Ishikawa (cell line): ENCODE data around the gene SGCD.

Experiments
- CEBPB ChIP-seq: IDR thresholded peaks from 2 replicates; pipeline ENCODE4 v1.6.1; 2012
- CREB1 ChIP-seq: IDR thresholded peaks from 2 replicates; pipeline ENCODE4 v1.6.1; 2012; ENCODE audit warnings: low read depth
- EGR1 ChIP-seq: IDR thresholded peaks from 2 replicates; pipeline ENCODE4 v1.6.1; 2012
- EP300 ChIP-seq: IDR thresholded peaks from 2 replicates; pipeline ENCODE4 v1.6.1; 2012; ENCODE audit warnings: borderline replicate concordance
- FOXM1 ChIP-seq: IDR thresholded peaks from 2 replicates; pipeline ENCODE4 v1.6.1; 2012; ENCODE audit warnings: low read depth, borderline replicate concordance
- MAX ChIP-seq: IDR thresholded peaks from 2 replicates; pipeline ENCODE4 v1.6.1; 2012
- REST ChIP-seq: IDR thresholded peaks from 2 replicates; pipeline ENCODE4 v1.6.1; 2012; ENCODE audit warnings: low read depth, mild to moderate bottlenecking
- TCF12 ChIP-seq: IDR thresholded peaks from 2 replicates; pipeline ENCODE4 v1.6.1; 2012; ENCODE audit warnings: low read depth
- YY1 ChIP-seq: IDR thresholded peaks from 2 replicates; pipeline ENCODE4 v1.6.1; 2012; ENCODE audit warnings: low read depth

GRCh38 chr5:156778139-156778706 lies 451.3 kb downstream of the SGCD start:
- TF ChIP-seq YY1 (no peak), EGR1 (no peak), MAX (no peak), CEBPB (no peak), EP300 (no peak), TCF12 (no peak), REST (no peak), FOXM1 (no peak), CREB1 (no peak)
